Large intestine (tissue), 3 donors: ENCODE results near the gene TRA2A. TPM values are rescaled to one million over a fixed set of nuclear protein-coding genes. Genes with fewer than 3 reads are reported as not detected.

Experiments used
- DNase-seq, 2 donors: peaks; one replicate each; pipeline versions ENCODE4 v3.0.0 to v3.0.0-alpha.2; 2013
- H3K27ac ChIP-seq: one replicate; pipeline ENCODE4 v1.5.1; 2013; ENCODE audit warnings: low read length
- H3K27me3 ChIP-seq: 2 replicates; pipeline ENCODE4 v1.6.1; 2013; ENCODE audit warnings: low read length; ENCODE audit not compliant: control insufficient read depth, insufficient read depth
- H3K36me3 ChIP-seq: 2 replicates; pipeline ENCODE4 v1.6.1; 2013; ENCODE audit warnings: low read length; ENCODE audit not compliant: control insufficient read depth, insufficient read depth
- H3K4me1 ChIP-seq: one replicate; pipeline ENCODE4 v1.6.1; 2013; ENCODE audit warnings: low read length; ENCODE audit not compliant: control insufficient read depth, insufficient read depth
- H3K4me3 ChIP-seq: one replicate; pipeline ENCODE4 v1.5.1; 2013; ENCODE audit warnings: low read length
- H3K9me3 ChIP-seq: one replicate; pipeline ENCODE4 v1.6.1; 2013; ENCODE audit warnings: mild to moderate bottlenecking, low read depth, low read length, moderate library complexity; ENCODE audit not compliant: control insufficient read depth
- WGBS: methylation state at CpG from one replicate; pipeline ENCODE4 v1.1.5; 2013; ENCODE audit warnings: low lambda C conversion rate; ENCODE audit not compliant: insufficient coverage; 5-methylcytosine and 5-hydroxymethylcytosine counted together
- polyA plus RNA-seq: library from polyadenylated mRNA; unstranded; fragments of 120-200 nt; gene quantifications from one replicate; pipeline ENCODE4 v1.2.1, GENCODE V29; 2013

The TRA2A gene
- polyA plus RNA-seq, 1 donor: 169 TPM

- Histone ChIP-seq H3K4me1 (no peaks in the 10 kb centered on the region), H3K4me3 (no peak overlapping the region), H3K36me3 (peaks cover 18% of the 10 kb centered on the region), H3K27ac (no peak overlapping the region), H3K9me3 (no peaks in the 10 kb centered on the region), H3K27me3 (no peaks in the 10 kb centered on the region)
- WGBS: 85% methylated on average over 3 of the region's 3 CpGs
- DNase-seq: no peak
These were observed 75.7 kb downstream of the TRA2A start for GRCh38 chr7:23456093-23456492.

GRCh38 chr7:23454881-23455526 is 76.8 kb downstream of the TRA2A start:
- Histone ChIP-seq H3K4me1 (no peaks in the 10 kb centered on the region), H3K27ac (no peak overlapping the region), H3K27me3 (no peaks in the 10 kb centered on the region), H3K9me3 (no peaks in the 10 kb centered on the region), H3K36me3 (peaks cover 15% of the 10 kb centered on the region), H3K4me3 (no peak overlapping the region)
- no CpG with 5 or more reads among the region's 5 CpGs for WGBS
- DNase-seq: no peak

Other genes starting within 250 kb of the TRA2A start
- 40.0 TPM for gene MALSU1, start 232.6 kb downstream of the TRA2A start, polyA plus RNA-seq
- 61.6 TPM for gene IGF2BP3, start 61.5 kb downstream of the TRA2A start, polyA plus RNA-seq
- 24.6 TPM for gene CCDC126, start 65.4 kb upstream of the TRA2A start, polyA plus RNA-seq
- gene FAM221A, start 148.2 kb upstream of the TRA2A start, polyA plus RNA-seq: 12.5 TPM
- 0.52 TPM for gene STK31, start 178.2 kb upstream of the TRA2A start, polyA plus RNA-seq